Breast epithelium (tissue), 3 donors: ENCODE data around the gene H1-8.

ENCODE experiments used
- CTCF ChIP-seq, 3 donors: fragments of 450-650 bp; IDR thresholded peaks; one replicate each; pipeline ENCODE4 v1.5.1; 2016 to 2017; ENCODE audit warnings: antibody characterized with exemption in 3 of 3, mild to moderate bottlenecking in 3 of 3, moderate library complexity in 3 of 3
- POLR2AphosphoS5 ChIP-seq, 3 donors: sonication (generic); formaldehyde crosslinking; IDR thresholded peaks; one replicate each; pipeline ENCODE4 v1.6.1; 2017; ENCODE audit warnings: antibody characterized with exemption in 3 of 3

- TF ChIP-seq CTCF (IDR thresholded peaks at IDR 0.05) (no peak), POLR2AphosphoS5 (IDR thresholded peaks at IDR 0.05) (no peak)
Measured at GRCh38 chr3:129518581-129518980, 24.4 kb upstream of the H1-8 start.
